Measurements from ENCODE around the gene TCF7. TPM values are rescaled to one million over a fixed set of nuclear protein-coding genes. Genes with fewer than 3 reads are reported as not detected.

The TCF7 gene
- total RNA-seq, 1 experiment from 2014 or later, result 18.2 TPM

DNA sequence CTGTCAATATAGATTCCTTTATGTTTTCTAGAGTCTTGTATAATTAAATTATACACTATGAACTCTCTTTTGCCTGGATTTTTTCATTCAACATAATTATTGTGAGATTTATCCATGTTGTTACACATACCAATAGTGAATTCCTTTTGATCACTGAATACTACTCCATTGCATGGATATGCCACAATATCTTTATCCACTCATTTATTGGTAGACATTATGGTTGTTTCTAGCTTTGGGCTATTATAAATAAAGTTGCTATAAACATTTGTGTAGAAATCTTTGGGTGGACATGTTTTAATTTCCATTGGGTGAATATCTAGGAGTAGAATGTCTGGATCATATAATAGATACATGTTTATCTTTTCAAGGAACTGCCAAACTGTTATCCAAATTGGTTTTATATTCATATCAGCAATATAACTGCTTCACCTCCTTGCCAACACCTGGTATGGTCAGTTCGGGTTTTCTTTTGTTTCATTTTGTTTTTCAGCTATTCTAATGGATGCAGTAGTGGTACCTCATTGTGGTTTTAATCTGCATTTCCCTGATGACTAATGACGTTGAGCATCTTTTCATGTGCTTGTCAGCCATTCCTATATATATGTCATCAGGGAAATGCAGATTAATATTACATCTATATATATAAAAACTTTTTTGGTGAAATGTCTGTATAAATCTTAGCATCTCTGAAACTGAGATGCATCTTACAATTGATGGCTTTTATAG, 32.1 kb upstream of the TCF7 start:
- Histone ChIP-seq H3K27ac (ENCODE audit: insufficient read length, low read depth, low read length) (no peak overlapping the region), H3K79me1 (ENCODE audit: insufficient read depth, low read depth, low read length, poor library complexity, severe bottlenecking) (no peaks in the 10 kb centered on the region), H3T11ph (ENCODE audit: low read length) (no peak overlapping the region), H3K56ac (ENCODE audit: insufficient read length, low read depth, low read length) (no peak overlapping the region), H4K91ac (ENCODE audit: insufficient read length, low read depth, low read length) (no peak overlapping the region), H2BK120ac (ENCODE audit: low read depth, low read length, poor library complexity, severe bottlenecking) (no peak overlapping the region), H3K27me3 (ENCODE audit: insufficient read depth, low read length) (no peaks in the 10 kb centered on the region), H2AFZ (ENCODE audit: low read length) (no peak overlapping the region), H2BK5ac (ENCODE audit: insufficient read length, low read length) (no peak overlapping the region), H3K4ac (ENCODE audit: low read depth, low read length) (no peak overlapping the region), H3K18ac (ENCODE audit: insufficient read length, low read depth, low read length) (no peak overlapping the region), H2BK12ac (ENCODE audit: insufficient read length, low read depth, low read length) (no peak overlapping the region), H2BK15ac (ENCODE audit: low read depth, low read length) (no peak overlapping the region), H3K14ac (ENCODE audit: insufficient read depth, low read length) (no peak overlapping the region), H3K23me2 (ENCODE audit: insufficient read length, low read depth, low read length, poor library complexity, severe bottlenecking) (no peaks in the 10 kb centered on the region), H3K9ac (ENCODE audit: extremely low read depth, insufficient read length, low read length) (no peak overlapping the region), H3K4me1 (ENCODE audit: insufficient read depth, low read length) (0 out of 2 replicates have a peak, but pooled peaks cover 3% of the 10 kb centered on the region), H4K5ac (ENCODE audit: insufficient read length, low read depth, low read length) (no peak overlapping the region), H3K4me2 (ENCODE audit: insufficient read depth, insufficient read length, low read length) (no peak overlapping the region), H3K23ac (ENCODE audit: insufficient read length, low read depth, low read length) (no peak overlapping the region), H2AK5ac (ENCODE audit: insufficient read length, low read length) (no peak overlapping the region), H2BK20ac (ENCODE audit: low read depth, low read length, poor library complexity, severe bottlenecking) (no peak overlapping the region), H3K9me3 (ENCODE audit: control insufficient read depth, low read depth, low read length) (no peaks in the 10 kb centered on the region), H3K79me2 (ENCODE audit: insufficient read depth, low read length) (no peaks in the 10 kb centered on the region), H4K20me1 (ENCODE audit: control insufficient read depth, insufficient read depth, insufficient read length) (no peaks in the 10 kb centered on the region), H4K8ac (replicated peaks; ENCODE audit: insufficient read length, low read depth, low read length) (no peak overlapping the region)
- TF ChIP-seq, protein P1, sequence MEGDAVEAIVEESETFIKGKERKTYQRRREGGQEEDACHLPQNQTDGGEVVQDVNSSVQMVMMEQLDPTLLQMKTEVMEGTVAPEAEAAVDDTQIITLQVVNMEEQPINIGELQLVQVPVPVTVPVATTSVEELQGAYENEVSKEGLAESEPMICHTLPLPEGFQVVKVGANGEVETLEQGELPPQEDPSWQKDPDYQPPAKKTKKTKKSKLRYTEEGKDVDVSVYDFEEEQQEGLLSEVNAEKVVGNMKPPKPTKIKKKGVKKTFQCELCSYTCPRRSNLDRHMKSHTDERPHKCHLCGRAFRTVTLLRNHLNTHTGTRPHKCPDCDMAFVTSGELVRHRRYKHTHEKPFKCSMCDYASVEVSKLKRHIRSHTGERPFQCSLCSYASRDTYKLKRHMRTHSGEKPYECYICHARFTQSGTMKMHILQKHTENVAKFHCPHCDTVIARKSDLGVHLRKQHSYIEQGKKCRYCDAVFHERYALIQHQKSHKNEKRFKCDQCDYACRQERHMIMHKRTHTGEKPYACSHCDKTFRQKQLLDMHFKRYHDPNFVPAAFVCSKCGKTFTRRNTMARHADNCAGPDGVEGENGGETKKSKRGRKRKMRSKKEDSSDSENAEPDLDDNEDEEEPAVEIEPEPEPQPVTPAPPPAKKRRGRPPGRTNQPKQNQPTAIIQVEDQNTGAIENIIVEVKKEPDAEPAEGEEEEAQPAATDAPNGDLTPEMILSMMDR (conservative IDR thresholded peaks at IDR 0.05), result no peak
- peaks cover 9 to 10% of the 10 kb centered on the region in 2 experiments; a peak in 2 of 4 replicates for H3K4me1 Mint-ChIP-seq
- WGBS (ENCODE audit: extremely low coverage, insufficient read length, low lambda C conversion rate), result no CpG with 5 or more reads among the region's 2 CpGs
- H3K27me3 Mint-ChIP-seq (ENCODE audit: low read depth), result peaks cover 20% of the 10 kb centered on the region
- no peak overlapping the region for H3K27ac Mint-ChIP-seq
- DNase-seq, result no peak
- no peaks in the 10 kb centered on the region for H3K36me3 Mint-ChIP-seq (ENCODE audit: insufficient read depth in 1 of 3, low read depth in 3 of 3)
- H3K4me3 Mint-ChIP-seq, result no peak overlapping the region
- no peaks in the 10 kb centered on the region for H3K9me3 Mint-ChIP-seq

All from H9 (cell line).